Pancreas (tissue), 10 donors: ENCODE results near the gene BATF. TPM values are rescaled to one million over a fixed set of nuclear protein-coding genes. Genes with fewer than 3 reads are reported as not detected.

ENCODE experiments used
- ATAC-seq, 4 donors: fragments of 200-7000 bp; cut with Tn5 transposase; one replicate each; pipeline versions ENCODE4 v1.8.0 to v1.9.1; 2020; ENCODE audit warnings: mild to moderate bottlenecking in 4 of 4, moderate library complexity in 4 of 4
- DNase-seq, 6 donors: peaks; one replicate each; pipeline ENCODE4 v3.0.0-alpha.2; 2020
- FAIRE-seq: peaks from 2 replicates; lab custom pipeline; 2012; peaks lifted over from hg19 to GRCh38; lab: Jason Lieb, UNC
- H3K27ac ChIP-seq, 4 donors: fragments of 200-600 bp; sonication (generic); 1 replicate in 3 of 4; 2 replicates in 1 of 4; pipeline versions ENCODE4 v1.5.0 to v1.8.0; 2020
- H3K27me3 ChIP-seq, 4 donors: fragments of 200-600 bp; one replicate each; pipeline ENCODE4 v1.8.0; 2021
- H3K36me3 ChIP-seq, 3 donors: fragments of 200-600 bp; sonication (generic) in 1 of 3; one replicate each; pipeline versions ENCODE4 v1.5.0 to v1.8.0; 2020 to 2021
- H3K4me1 ChIP-seq, 3 donors: fragments of 200-600 bp; one replicate each; pipeline ENCODE4 v1.8.0; 2021
- H3K4me3 ChIP-seq, 4 donors: fragments of 200-600 bp; sonication (generic) in 2 of 4; one replicate each; pipeline versions ENCODE4 v1.5.0 to v1.8.0; 2020 to 2021
- H3K9me3 ChIP-seq, 4 donors: fragments of 200-600 bp; one replicate each; pipeline ENCODE4 v1.8.0; 2021
- WGBS, 2 donors: extraction: QIAGEN DNeasy Blood & Tissue Kit; methylation state at CpG; one replicate each; pipeline ENCODE4 v1.1.7; 2013; 5-methylcytosine and 5-hydroxymethylcytosine counted together
- intact Hi-C, 3 donors: fragments of 100-400 bp; cut with DNase I; formaldehyde crosslinking; loops; one replicate each; pipeline versions ENCODE4 v1.11.1 to v1.14.2; 2022
- polyA plus RNA-seq, 2 donors: library from polyadenylated mRNA; stranded (reverse); fragments of 200-250 nt; gene quantifications; one replicate each; pipeline ENCODE4 v1.2.3, GENCODE V29; 2013
- total RNA-seq, 6 donors: library from RNA; stranded (reverse); fragmentation: NEBNext Ultra II Directional in 4 of 6; extraction: Animal tissue kit (Norgen Biotek cat#: 25700) in 4 of 6; gene quantifications; one replicate each; pipeline versions ENCODE4 v1.2.1 to v1.2.4, GENCODE V29; 2021 to 2023
- TF ChIP-seq, protein P1 (sequence below), 4 donors: fragments of 200-600 bp; sonication (generic) in 3 of 4; IDR thresholded peaks; one replicate each; pipeline versions ENCODE4 v1.5.0 to v1.8.0; 2021; ENCODE audit warnings: antibody characterized with exemption in 4 of 4
- donor health status: healthy with polysubstance abuse.
- donor health status: DM: no; HTN: no; CAD: no; lungs with moderate emphysema.
- donor health status: DM: no; HTN: no; CAD: no.
- donor health status: control.
- donor health status: control.
- donor health status: Bipolar disorder and iron deficiency.
- donor health status: DM: yes; HTN: yes; CAD: no.
- donor health status: DM: no; HTN: no; CAD: no.
- donor health status: DM: no; HTN: no; CAD: no.
- donor health status: DM: yes; HTN: yes; CAD: no.

The BATF gene
- total and polyA plus RNA-seq, 8 donors = 0.28 to 1.7 (median 0.98) TPM; not detected in 1

DNA sequence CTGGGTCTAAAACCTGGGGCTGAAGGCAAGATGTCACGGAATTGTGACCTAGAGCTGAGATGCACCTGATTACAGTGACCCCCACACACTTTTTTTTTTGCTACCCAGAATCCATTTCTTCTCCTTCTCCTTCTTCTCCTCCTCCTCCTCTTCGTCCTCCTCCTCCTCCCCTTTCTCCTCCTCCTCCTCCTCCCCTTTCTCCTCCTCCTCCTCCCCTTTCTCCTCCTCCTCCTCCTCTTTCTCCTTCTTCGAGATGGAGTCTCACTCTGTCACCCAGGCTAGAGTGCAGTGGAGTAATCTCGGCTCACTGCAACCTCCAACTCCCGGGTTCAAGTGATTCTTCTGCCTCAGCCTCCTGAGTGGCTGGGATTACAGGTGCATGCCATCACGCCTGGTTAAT, 36.8 kb downstream of the BATF start:
- intact Hi-C loops = no loop called here

GRCh38 chr14:75559451-75560222, 37.4 kb downstream of the BATF start:
- DNase-seq (peak in 1 of 6 donors; percentile 20), ATAC-seq (peak in 2 of 4 donors; percentile 13 to 16), FAIRE-seq (no peak)
- Histone ChIP-seq H3K4me3 (no peak overlapping the region), H3K27me3 (no peaks in the 10 kb centered on the region), H3K27ac (no peak overlapping the region), H3K36me3 (no peaks in the 10 kb centered on the region), H3K9me3 (no peaks in the 10 kb centered on the region), H3K4me1 (peaks cover 0 to 3% (median 0%) of the 10 kb centered on the region in 3 donors)
- TF ChIP-seq, protein P1, sequence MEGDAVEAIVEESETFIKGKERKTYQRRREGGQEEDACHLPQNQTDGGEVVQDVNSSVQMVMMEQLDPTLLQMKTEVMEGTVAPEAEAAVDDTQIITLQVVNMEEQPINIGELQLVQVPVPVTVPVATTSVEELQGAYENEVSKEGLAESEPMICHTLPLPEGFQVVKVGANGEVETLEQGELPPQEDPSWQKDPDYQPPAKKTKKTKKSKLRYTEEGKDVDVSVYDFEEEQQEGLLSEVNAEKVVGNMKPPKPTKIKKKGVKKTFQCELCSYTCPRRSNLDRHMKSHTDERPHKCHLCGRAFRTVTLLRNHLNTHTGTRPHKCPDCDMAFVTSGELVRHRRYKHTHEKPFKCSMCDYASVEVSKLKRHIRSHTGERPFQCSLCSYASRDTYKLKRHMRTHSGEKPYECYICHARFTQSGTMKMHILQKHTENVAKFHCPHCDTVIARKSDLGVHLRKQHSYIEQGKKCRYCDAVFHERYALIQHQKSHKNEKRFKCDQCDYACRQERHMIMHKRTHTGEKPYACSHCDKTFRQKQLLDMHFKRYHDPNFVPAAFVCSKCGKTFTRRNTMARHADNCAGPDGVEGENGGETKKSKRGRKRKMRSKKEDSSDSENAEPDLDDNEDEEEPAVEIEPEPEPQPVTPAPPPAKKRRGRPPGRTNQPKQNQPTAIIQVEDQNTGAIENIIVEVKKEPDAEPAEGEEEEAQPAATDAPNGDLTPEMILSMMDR (IDR thresholded peaks at IDR 0.05) = no peak
- intact Hi-C loops = loop anchor here in 1 of 3 donors (5.0 kb wide), 1 partner anchor 247 kb away; no protein-coding TSS in a partner anchor
- WGBS, 2 donors = 90 to 96% methylated on average over 6 of the region's 6 CpGs

More for the DNA sequence above, 36.8 kb downstream of the BATF start:
- Histone ChIP-seq H3K27me3 (no peaks in the 10 kb centered on the region), H3K27ac (no peak overlapping the region), H3K36me3 (no peaks in the 10 kb centered on the region), H3K4me3 (no peak overlapping the region), H3K9me3 (no peaks in the 10 kb centered on the region), H3K4me1 (peaks cover 0 to 3% (median 0%) of the 10 kb centered on the region in 3 donors)
- 83 to 91% methylated on average over 5 to 6 of the region's 6 CpGs for WGBS, 2 donors
- TF ChIP-seq, protein P1 (IDR thresholded peaks at IDR 0.05) = no peak
- ATAC-seq (no peak), DNase-seq (no peak), FAIRE-seq (no peak)

DNA sequence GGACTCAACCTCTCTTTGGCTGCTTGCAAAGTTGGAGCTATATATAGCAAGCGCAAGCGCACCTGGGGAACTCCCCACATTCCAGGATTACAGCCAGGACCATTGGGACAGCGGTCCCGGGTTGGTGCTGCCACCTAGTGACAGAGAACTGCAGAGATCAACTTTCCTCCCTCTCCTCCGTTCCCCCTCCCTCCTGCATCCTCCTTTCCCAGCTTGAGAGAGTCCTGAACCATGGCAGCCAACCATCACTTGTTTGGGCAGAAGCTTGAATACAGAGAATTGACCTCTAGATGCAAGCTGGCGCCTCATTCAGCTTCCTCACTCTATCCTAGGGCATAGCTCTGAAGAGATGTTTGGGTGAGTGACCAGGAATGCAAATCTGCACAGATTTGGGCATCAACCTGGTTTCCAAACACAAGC, 38.8 kb downstream of the BATF start:
- Histone ChIP-seq H3K4me1 (peaks cover 0 to 3% (median 0%) of the 10 kb centered on the region in 3 donors), H3K36me3 (no peaks in the 10 kb centered on the region), H3K27me3 (no peaks in the 10 kb centered on the region), H3K4me3 (no peak overlapping the region), H3K9me3 (no peaks in the 10 kb centered on the region), H3K27ac (no peak overlapping the region)
- ATAC-seq (peak; percentile 97 to 99 (median 98)), DNase-seq (peak; percentile 83 to 92 (median 86)), FAIRE-seq (no peak)
- WGBS, 2 donors = 1 to 2% methylated on average over 6 of the region's 6 CpGs
- intact Hi-C loops = loop anchor here in 1 of 3 donors (5.0 kb wide), 1 partner anchor 249 kb away; no protein-coding TSS in a partner anchor
- TF ChIP-seq, protein P1 (IDR thresholded peaks at IDR 0.05) = peak; percentile 73 to 87 (median 77)

GRCh38 chr14:75562089-75562488, 39.8 kb downstream of the BATF start:
- no peak overlapping the region for H3K27ac ChIP-seq
- no peaks in the 10 kb centered on the region for H3K36me3 ChIP-seq
- WGBS, 2 donors = 33 to 42% methylated on average over 7 of the region's 7 CpGs
- no peak overlapping the region for H3K4me3 ChIP-seq
- no peaks in the 10 kb centered on the region for H3K9me3 ChIP-seq
- H3K27me3 ChIP-seq = no peaks in the 10 kb centered on the region
- peaks cover 0 to 3% (median 0%) of the 10 kb centered on the region in 3 donors for H3K4me1 ChIP-seq
- intact Hi-C loops = loop anchor here in 1 of 3 donors (5.0 kb wide), 1 partner anchor 250 kb away; no protein-coding TSS in a partner anchor
- DNase-seq = no peak
- TF ChIP-seq, protein P1 (IDR thresholded peaks at IDR 0.05) = no peak
- no peak for ATAC-seq
- no peak for FAIRE-seq
